Measurements from ENCODE around the gene FNDC5.

DNA sequence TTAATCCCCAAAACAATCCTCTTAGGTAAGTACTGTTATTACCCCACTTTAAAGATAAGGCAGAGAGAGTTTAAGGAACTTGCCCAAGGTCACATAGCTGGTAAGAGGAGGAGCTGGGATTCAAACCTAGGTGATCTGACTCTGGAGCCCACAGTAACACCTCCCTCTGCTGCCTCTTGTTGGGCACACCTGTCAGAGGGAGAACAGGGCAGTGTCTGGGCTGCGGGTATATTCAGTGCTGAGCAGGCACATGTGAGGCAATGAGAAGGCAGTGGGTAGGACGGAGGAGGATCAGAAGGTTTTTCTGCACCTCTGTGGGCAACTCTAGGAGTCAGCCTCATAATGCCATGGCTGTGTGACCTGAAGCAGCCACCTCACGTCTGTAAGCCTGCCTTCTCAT, 17.4 kb upstream of the FNDC5 start:
- TF ChIP-seq CSRNP3 (CRISPR knock-in tag; IDR thresholded peaks at IDR 0.05) (no peak), RARB (CRISPR knock-in tag; IDR thresholded peaks at IDR 0.05) (no peak), ISL1 (CRISPR knock-in tag; IDR thresholded peaks at IDR 0.05) (no peak), CSDC2 (CRISPR knock-in tag; IDR thresholded peaks at IDR 0.05) (no peak), ARNTL (CRISPR knock-in tag; IDR thresholded peaks at IDR 0.05; ENCODE audit: borderline replicate concordance, low read depth) (no peak), ZNF70 (CRISPR knock-in tag; IDR thresholded peaks at IDR 0.05) (no peak), BACH2 (CRISPR knock-in tag; IDR thresholded peaks at IDR 0.05; ENCODE audit: borderline replicate concordance) (no peak), ZFP30 (CRISPR knock-in tag; IDR thresholded peaks at IDR 0.05) (no peak), TCF4 (CRISPR knock-in tag; IDR thresholded peaks at IDR 0.05; ENCODE audit: borderline replicate concordance) (no peak), OSR1 (CRISPR knock-in tag; IDR thresholded peaks at IDR 0.05) (no peak), ZNF565 (CRISPR knock-in tag; conservative IDR thresholded peaks at IDR 0.05; ENCODE audit: low read depth) (no peak), TOX (CRISPR knock-in tag; IDR thresholded peaks at IDR 0.05; ENCODE audit: borderline replicate concordance) (no peak), PATZ1 (CRISPR knock-in tag; IDR thresholded peaks at IDR 0.05; ENCODE audit: borderline replicate concordance) (no peak)
- TF ChIP-seq, protein P1, sequence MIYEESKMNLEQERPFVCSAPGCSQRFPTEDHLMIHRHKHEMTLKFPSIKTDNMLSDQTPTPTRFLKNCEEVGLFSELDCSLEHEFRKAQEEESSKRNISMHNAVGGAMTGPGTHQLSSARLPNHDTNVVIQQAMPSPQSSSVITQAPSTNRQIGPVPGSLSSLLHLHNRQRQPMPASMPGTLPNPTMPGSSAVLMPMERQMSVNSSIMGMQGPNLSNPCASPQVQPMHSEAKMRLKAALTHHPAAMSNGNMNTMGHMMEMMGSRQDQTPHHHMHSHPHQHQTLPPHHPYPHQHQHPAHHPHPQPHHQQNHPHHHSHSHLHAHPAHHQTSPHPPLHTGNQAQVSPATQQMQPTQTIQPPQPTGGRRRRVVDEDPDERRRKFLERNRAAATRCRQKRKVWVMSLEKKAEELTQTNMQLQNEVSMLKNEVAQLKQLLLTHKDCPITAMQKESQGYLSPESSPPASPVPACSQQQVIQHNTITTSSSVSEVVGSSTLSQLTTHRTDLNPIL (CRISPR knock-in tag; IDR thresholded peaks at IDR 0.05; ENCODE audit: low read depth) = no peak
